Measurements from ENCODE around the gene STAMBP.
"Not testable (repeated sequence)": the region's sequence is repeated elsewhere in the genome, so short reads cannot be mapped to it uniquely, and the experiment has no call there.

Gene STAMBP

DNA sequence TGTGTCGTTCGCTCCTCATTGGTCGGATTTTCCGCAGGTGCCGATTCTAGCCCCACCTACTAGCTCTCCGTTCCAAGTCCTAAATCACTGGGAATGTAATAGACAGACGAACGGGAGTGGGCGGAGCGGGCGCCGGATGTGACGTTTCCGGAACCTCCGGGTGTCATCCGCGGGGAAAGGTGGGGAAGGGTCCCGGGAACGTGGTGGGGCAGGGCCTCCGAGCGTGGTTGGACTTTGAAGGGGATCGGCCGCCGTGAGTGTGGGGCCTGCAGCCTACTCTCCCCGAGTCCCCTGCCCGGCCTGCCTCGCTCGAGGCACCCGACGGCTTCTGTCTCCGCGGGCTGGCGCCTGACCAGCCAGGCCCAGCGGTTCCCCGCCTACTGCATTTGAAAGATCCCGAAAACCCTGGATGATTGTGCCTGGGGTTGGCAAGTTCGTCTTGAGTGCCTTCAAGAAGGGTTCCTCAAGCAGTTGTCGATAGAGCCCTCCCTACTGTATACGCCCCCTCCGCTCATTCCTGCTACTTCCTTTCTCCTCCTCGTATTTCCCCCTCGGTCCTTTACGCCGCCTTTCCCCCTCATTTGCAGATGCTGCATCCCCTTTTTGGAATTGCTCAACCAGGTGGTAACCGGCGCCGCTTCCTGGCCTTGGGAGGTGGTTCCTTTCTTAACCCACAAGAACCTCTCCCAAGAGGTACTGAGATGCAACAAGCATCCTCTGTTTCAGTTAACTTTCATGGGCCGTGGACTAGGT, at the start of gene STAMBP:
STAMBP (plus strand) TSS at position 144 of the 753 bp plus-strand sequence. CDS start 1,896 bp downstream, outside the sequence.
- no peak for TF ChIP-seq JUND (IDR thresholded peaks at IDR 0.05; ENCODE audit: low read depth)
- peak; percentile 80 to 96 for DNase-seq (ENCODE audit: low read depth in 1 of 2, low spot score in 1 of 2)
- in situ Hi-C loops (cut with HindIII; ENCODE audit: low pct_unique_long_range_greater_than_20kb, low sequenced_read_pairs), result no loop called here

DNA sequence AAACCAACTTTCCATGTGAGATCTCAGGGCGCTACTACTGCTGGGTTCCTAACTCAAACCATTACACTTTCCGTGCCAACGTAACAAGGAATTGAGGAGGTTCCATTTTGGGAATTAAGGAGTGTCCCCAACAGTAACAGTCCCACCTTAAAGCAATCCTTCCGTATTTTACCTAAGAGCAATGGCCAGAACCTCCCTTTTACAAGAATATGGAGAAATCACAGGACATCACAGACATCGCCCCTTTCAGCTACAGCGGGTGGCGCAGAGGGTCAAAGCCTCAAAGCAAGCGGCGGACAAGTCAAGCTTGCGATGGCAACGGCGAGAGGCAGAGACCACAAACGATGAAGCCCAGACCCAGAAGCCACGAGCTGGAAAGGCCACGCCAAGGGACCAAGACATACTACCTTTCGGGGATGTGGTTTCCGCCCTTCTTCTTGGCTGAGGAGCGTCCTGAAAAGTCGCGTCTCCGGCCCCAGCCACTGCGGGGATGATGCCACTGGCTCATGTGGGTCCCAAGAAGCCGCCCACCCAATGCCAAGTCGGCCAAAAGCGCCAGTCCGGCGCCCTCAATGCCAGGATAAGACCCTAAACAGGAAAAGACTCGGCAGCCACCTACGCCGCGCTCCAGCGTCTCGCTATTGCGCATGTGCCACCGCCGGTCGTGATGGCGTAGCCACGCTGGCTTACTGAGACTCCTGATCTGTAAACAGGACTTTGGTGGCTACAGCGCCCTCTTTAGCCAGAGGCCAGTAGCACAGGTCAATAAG, 49.1 kb upstream of the STAMBP start, which contains the start of gene DUSP11:
DUSP11 (minus strand) TSS at position 637 of the 770 bp plus-strand sequence; CDS start at position 508, 129 bp downstream.
- peak; percentile 77 to 92 for DNase-seq (ENCODE audit: low read depth in 1 of 2, low spot score in 1 of 2)
- no peak for TF ChIP-seq JUND (IDR thresholded peaks at IDR 0.05; ENCODE audit: low read depth)
- in situ Hi-C loops (cut with HindIII; ENCODE audit: low pct_unique_long_range_greater_than_20kb, low sequenced_read_pairs), result no loop called here

DNA sequence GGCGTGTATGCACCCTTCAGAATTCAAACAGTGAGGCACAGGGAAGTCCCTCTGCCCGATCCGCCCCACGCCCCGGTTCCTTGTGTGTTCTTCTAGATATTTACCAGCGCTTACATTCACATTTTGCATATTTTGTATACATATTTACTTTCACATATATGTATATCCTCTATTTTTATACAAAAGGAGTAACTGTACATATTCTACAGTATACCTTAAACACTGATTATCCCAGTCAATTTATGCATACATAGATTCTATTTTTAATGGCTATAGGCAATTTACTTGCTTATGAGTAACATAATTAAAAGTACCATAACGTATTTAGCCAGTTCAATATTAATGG, 48.6 kb upstream of the STAMBP start:
- DNase-seq (ENCODE audit: low read depth in 1 of 2, low spot score in 1 of 2), result no peak
- no peak for TF ChIP-seq JUND (IDR thresholded peaks at IDR 0.05; ENCODE audit: low read depth)
- in situ Hi-C loops (cut with HindIII; ENCODE audit: low pct_unique_long_range_greater_than_20kb, low sequenced_read_pairs), result no loop called here

DNA sequence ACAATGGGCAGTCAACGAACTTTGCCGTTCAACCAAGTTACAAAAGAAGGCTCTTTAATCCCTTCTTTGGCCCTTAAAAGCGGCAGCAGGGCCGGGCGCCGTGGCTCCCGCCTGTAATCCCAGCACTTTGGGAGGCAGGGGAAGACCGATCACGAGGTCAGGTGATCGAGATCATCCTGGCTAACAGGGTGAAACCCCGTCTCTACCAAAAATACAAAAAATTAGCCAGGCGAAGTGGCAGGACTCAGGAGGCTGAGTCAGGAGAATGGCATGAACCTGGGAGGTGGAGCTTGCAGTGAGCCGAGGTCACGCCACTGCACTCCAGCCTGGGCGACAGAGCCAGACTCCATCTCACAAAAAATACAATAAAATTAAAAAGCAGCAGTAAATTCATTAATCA, 45.4 kb upstream of the STAMBP start:
- in situ Hi-C loops (cut with HindIII; ENCODE audit: low pct_unique_long_range_greater_than_20kb, low sequenced_read_pairs); DNase-seq (ENCODE audit: low read depth in 1 of 2, low spot score in 1 of 2): not testable (repeated sequence)

DNA sequence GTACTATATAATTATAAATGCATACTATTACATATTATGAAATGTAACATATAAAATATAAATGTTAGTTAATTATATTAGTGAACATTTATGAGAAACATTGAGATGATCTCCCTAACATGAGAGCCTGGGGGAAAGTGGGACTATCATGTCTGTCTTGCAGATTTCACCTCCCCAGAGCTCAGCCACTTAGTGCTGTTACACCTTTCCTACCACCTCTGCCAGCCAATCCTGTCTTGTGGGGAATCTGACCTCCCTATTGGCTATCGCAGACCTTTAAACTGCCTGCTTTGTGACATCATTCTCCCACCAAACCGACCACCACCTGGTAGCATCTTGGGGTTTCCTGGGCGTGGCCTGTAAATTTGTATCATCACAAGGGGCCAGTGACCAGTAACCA, 44.9 kb upstream of the STAMBP start, which contains the start of gene C2orf78:
C2orf78 (plus strand) TSS at position 301 of the 400 bp plus-strand sequence. CDS start 127 bp downstream, outside the sequence.
- in situ Hi-C loops (cut with HindIII; ENCODE audit: low pct_unique_long_range_greater_than_20kb, low sequenced_read_pairs); DNase-seq (ENCODE audit: low read depth in 1 of 2, low spot score in 1 of 2): not testable (repeated sequence)

DNA sequence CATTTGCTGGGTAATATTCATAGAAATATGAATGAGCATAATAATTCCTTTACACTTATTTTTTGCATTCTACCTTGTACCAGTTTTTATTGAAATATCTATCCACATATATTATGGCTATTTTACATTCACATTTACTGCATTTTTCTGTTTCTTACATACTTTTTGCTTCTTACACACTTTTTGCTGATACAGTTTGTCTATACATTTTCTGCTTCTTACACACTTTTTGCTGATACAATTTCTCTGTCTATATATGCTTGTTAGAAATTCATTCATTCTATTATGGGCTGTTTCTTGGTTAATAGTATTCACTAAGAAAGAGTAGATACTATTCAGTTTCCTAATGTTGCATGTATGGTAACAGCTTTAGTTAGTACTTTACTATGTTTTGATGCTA, 16.9 kb upstream of the STAMBP start:
- no peak for TF ChIP-seq JUND (IDR thresholded peaks at IDR 0.05; ENCODE audit: low read depth)
- in situ Hi-C loops (cut with HindIII; ENCODE audit: low pct_unique_long_range_greater_than_20kb, low sequenced_read_pairs), result no loop called here
- no peak for DNase-seq (ENCODE audit: low read depth in 1 of 2, low spot score in 1 of 2)

DNA sequence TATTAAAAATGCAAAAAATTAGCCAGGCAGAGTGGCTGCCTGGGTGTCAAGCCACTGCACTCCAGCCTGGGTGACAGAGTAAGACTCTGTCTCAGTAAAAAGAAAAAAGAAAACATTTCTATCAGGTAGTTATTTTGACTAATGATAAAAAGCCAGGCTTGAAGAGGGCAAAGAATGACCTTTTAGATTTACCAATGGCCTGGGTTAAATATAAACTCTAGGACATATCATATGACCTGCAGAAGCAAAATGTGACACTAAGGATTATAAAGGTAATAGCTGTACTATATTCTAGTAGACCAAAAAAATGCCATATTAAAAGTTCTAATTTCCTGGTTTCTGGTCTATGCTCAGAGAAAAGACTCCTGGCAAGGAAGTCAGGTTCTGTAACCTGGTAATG, 16.1 kb upstream of the STAMBP start:
- no peak for DNase-seq (ENCODE audit: low read depth in 1 of 2, low spot score in 1 of 2)
- no peak for TF ChIP-seq JUND (IDR thresholded peaks at IDR 0.05; ENCODE audit: low read depth)
- in situ Hi-C loops (cut with HindIII; ENCODE audit: low pct_unique_long_range_greater_than_20kb, low sequenced_read_pairs), result no loop called here

DNA sequence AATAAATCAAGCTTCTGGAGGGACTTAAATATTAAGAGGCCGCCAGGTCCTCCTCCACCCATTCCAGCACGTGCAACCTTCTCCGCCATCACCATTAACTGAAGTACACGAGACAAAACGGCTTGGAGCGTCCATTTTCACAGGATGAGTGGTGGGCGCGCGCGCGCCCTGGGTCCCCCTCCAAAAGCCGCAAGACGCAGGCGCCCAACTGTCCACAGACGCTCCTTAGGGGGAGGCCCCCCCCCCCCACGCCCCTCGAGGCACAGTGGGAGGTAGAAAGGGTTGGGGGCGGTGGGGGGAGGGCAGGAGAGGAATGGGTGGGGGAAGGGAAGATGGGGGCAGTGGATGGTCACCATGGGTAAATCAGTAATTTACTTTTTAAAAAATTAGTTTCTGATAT, 10.5 kb upstream of the STAMBP start:
- in situ Hi-C loops (cut with HindIII; ENCODE audit: low pct_unique_long_range_greater_than_20kb, low sequenced_read_pairs), result no loop called here
- DNase-seq (ENCODE audit: low read depth in 1 of 2, low spot score in 1 of 2), result no peak
- no peak for TF ChIP-seq JUND (IDR thresholded peaks at IDR 0.05; ENCODE audit: low read depth)

DNA sequence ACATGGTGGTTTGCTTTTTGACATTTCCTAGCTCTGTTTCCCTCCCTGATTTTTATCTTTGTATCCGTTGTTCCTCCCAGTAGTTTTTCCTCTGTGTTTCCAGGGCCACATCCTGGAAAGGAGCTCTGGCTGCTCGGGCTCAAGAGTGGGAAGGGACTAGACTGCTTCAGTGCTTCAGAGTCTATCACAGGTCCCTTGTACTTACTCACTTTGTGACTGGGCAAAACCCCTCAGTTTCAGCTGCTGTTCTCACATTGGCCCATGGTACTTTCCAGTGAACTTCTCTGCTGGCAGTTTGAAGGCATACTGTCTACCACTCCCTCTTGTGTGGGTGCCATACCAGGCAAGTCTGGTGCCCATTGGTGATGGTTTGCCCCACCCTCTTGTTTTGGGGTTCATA, 7.5 kb upstream of the STAMBP start:
- in situ Hi-C loops (cut with HindIII; ENCODE audit: low pct_unique_long_range_greater_than_20kb, low sequenced_read_pairs), result no loop called here
- DNase-seq (ENCODE audit: low read depth in 1 of 2, low spot score in 1 of 2), result no peak
- no peak for TF ChIP-seq JUND (IDR thresholded peaks at IDR 0.05; ENCODE audit: low read depth)

DNA sequence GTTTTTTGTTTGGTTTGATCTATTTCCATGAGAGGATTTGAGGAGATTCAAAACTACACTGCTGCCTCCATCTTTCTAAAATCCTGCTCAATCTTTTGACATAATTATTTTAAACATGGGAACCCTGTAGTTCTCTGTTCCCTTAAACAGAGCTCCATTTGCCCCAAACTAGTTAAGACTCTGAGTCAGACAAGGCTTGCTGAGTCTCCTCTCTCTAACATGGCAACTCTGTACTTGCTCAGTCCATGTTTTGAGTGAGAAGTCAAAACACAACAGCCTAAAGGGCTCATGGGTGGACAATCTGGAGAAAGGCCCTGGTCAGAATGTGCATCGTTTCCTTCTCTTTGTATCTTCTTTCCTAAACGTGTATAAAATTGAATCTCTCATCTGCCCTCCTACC, 7.1 kb upstream of the STAMBP start:
- no peak for TF ChIP-seq JUND (IDR thresholded peaks at IDR 0.05; ENCODE audit: low read depth)
- no peak for DNase-seq (ENCODE audit: low read depth in 1 of 2, low spot score in 1 of 2)
- in situ Hi-C loops (cut with HindIII; ENCODE audit: low pct_unique_long_range_greater_than_20kb, low sequenced_read_pairs), result no loop called here

DNA sequence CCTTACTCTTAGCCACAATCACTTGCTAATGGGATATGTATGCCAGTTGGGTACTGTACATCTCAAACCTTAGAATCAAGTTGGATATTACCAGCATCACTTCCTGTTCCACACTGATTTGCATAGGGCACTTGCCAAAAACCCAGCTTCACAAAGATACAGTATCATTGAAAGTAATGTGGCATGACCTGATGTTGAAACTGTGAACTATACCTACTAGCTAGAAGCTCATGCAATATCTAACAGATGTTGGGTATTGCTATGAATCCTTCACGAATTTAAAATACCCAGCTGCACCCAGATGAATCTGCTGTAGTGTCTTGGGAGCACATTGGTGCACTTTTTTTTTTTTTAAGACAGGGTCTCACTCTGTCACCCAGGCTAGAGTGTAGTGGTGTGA, 6.5 kb upstream of the STAMBP start:
- in situ Hi-C loops (cut with HindIII; ENCODE audit: low pct_unique_long_range_greater_than_20kb, low sequenced_read_pairs), result no loop called here
- no peak for TF ChIP-seq JUND (IDR thresholded peaks at IDR 0.05; ENCODE audit: low read depth)
- no peak for DNase-seq (ENCODE audit: low read depth in 1 of 2, low spot score in 1 of 2)

DNA sequence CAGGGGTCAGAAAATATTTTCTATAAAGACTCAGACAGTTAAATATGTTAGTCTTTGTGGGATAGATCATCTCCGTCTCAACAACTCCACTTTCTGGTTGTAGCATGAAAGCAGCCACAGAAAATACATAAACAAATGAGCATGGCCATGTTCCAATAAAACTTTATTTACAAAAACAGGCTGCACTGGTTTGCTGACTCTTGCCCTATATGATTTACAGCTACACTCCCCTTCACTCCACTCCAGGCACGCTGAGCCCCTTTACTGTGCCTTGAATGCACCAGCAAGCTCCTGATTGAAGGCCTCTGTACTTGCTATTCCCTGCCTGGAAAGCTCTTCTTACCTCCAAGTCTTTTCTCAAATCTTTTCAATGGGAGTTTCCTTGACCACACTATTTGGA, 5.8 kb upstream of the STAMBP start:
- in situ Hi-C loops (cut with HindIII; ENCODE audit: low pct_unique_long_range_greater_than_20kb, low sequenced_read_pairs), result no loop called here
- DNase-seq (ENCODE audit: low read depth in 1 of 2, low spot score in 1 of 2), result no peak
- TF ChIP-seq JUND (IDR thresholded peaks at IDR 0.05; ENCODE audit: low read depth), result no peak

DNA sequence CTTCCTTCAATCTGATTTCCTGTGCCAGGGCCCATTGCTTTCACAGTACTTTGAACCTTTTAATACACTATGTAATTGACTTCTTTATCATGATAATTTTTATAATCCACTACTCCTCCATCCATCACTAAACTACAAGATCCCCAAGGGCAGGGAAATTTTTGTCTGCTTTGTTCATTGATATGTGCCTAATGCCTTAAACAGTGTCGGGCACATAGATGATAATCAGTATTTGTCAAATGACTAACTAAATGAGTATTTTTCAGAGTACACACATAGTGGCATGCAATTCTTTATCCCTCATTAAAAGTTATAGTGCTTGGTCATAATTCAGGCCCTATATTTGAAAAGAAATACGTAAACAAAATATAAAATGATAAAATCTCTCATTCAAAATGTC, 5.3 kb upstream of the STAMBP start:
- peak in 1 of 2 experiments; percentile 57 for DNase-seq (ENCODE audit: low read depth in 1 of 2, low spot score in 1 of 2)
- TF ChIP-seq JUND (IDR thresholded peaks at IDR 0.05; ENCODE audit: low read depth), result peak; percentile 48; the same call in 1 of the 2 replicates
- in situ Hi-C loops (cut with HindIII; ENCODE audit: low pct_unique_long_range_greater_than_20kb, low sequenced_read_pairs), result no loop called here
